Heart left ventricle (tissue), 16 donors: ENCODE measurements around the gene HYCC1. TPM values are rescaled to one million over a fixed set of nuclear protein-coding genes. Genes with fewer than 3 reads are reported as not detected.

Experiments
- ATAC-seq, 4 donors: fragments of 200-7000 bp; cut with Tn5 transposase; one replicate each; pipeline ENCODE4 v1.9.1; 2020 to 2022; ENCODE audit warnings: moderate library complexity in 4 of 4, mild to moderate bottlenecking in 3 of 4, moderate number of reproducible peaks in 1 of 4
- DNase-seq, 5 donors: peaks; one replicate each; pipeline ENCODE4 v3.0.0-alpha.2; 2020
- H3K27ac ChIP-seq, 12 donors: fragments of 200-600 bp; sonication (generic) in 4 of 12; one replicate each; pipeline versions ENCODE4 v1.5.0 to v1.8.0; 2016 to 2022; ENCODE audit warnings: mild to moderate bottlenecking in 2 of 12
- H3K27me3 ChIP-seq, 9 donors: fragments of 200-600 bp; sonication (generic) in 2 of 9; one replicate each; pipeline versions ENCODE4 v1.5.1 to v1.8.0; 2016 to 2022; ENCODE audit warnings: mild to moderate bottlenecking in 3 of 9
- H3K36me3 ChIP-seq, 9 donors: fragments of 200-600 bp; sonication (generic) in 2 of 9; one replicate each; pipeline versions ENCODE4 v1.5.0 to v1.8.0; 2018 to 2022; ENCODE audit warnings: mild to moderate bottlenecking in 2 of 9
- H3K4me1 ChIP-seq, 12 donors: fragments of 200-600 bp; sonication (generic) in 4 of 12; one replicate each; pipeline versions ENCODE4 v1.5.0 to v1.8.0; 2016 to 2022; ENCODE audit warnings: mild to moderate bottlenecking in 3 of 12
- H3K4me3 ChIP-seq, 12 donors: fragments of 200-600 bp; sonication (generic) in 4 of 12; one replicate each; pipeline versions ENCODE4 v1.5.0 to v1.8.0; 2017 to 2022; ENCODE audit warnings: mild to moderate bottlenecking in 9 of 12, moderate library complexity in 4 of 12
- H3K9me3 ChIP-seq, 12 donors: fragments of 200-600 bp; sonication (generic) in 4 of 12; one replicate each; pipeline versions ENCODE4 v1.5.0 to v1.8.0; 2016 to 2022; ENCODE audit warnings: mild to moderate bottlenecking in 1 of 12
- POLR2A ChIP-seq, 2 donors: fragments of 450-650 bp; IDR thresholded peaks; one replicate each; pipeline ENCODE4 v1.6.1; 2017; ENCODE audit warnings: antibody characterized with exemption in 2 of 2, mild to moderate bottlenecking in 2 of 2, moderate library complexity in 2 of 2
- WGBS, 4 donors: extraction: QIAGEN DNeasy Blood & Tissue Kit in 2 of 4; methylation state at CpG; one replicate each; pipeline versions ENCODE4 v1.1.5 to v1.1.7; 2013 to 2018; 5-methylcytosine and 5-hydroxymethylcytosine counted together
- intact Hi-C, 10 donors: fragments of 100-400 bp; cut with DNase I; formaldehyde crosslinking; loops; one replicate each; pipeline versions ENCODE4 v1.11.1 to v1.14.2; 2022
- polyA plus RNA-seq, 2 donors: library from polyadenylated mRNA; stranded (reverse); fragments of 200-250 nt; gene quantifications; one replicate each; pipeline ENCODE4 v1.2.3, GENCODE V29; 2013
- total RNA-seq, 9 donors: library from RNA; depleted of rRNA in 2 of 9; stranded (reverse); fragments of >200 nt in 2 of 9; fragmentation: NEBNext Ultra II Directional in 3 of 9; extraction: Animal tissue kit (Norgen Biotek cat#: 25700) in 3 of 9; gene quantifications; one replicate each; pipeline versions ENCODE4 v1.1.0 to v1.2.4, GENCODE V29; 2016 to 2023
- TF ChIP-seq, protein P1 (sequence below), 12 donors: fragments of 200-600 bp; sonication (generic) in 4 of 12; IDR thresholded peaks; one replicate each; pipeline versions ENCODE4 v1.5.0 to v1.8.0; 2018 to 2022; ENCODE audit warnings: antibody characterized with exemption in 12 of 12, mild to moderate bottlenecking in 5 of 12
- donor health status: ischemic (EF 13 %, LVEDD 7.1; RV severe dilation, severe dysfunction).
- donor health status: healthy with polysubstance abuse.
- donor health status: DM: no; HTN: yes; CAD: no.
- donor health status: DM: no; HTN: no; CAD: no.
- donor health status: ischemic (EF 25% LVEDD 6.9; RV normal size, moderate dysfunction).
- donor health status: ischemic (EF 25% LVEDD 5.7; RV mildly dilated, moderate dysfunction).
- donor health status: healthy.
- donor health status: DM: yes; HTN: yes; CAD: no.
- donor health status: ischemic (EF 35%, LVEDD 5.7; RV mildly dilated, moderate dysfunction).
- donor health status: nonischemic (EF 11% LVEDD 7.7; RV severe dilation, severe dysfunction).
- donor health status: DM: yes; HTN: yes; CAD: no.
- donor health status: PGD.
- donor health status: ischemic (EF 29% LVEDD 5.4; RV normal size, mild dysfunction).
- donor health status: nonischemic (EF 23%, LVEDD 6.1; RV moderate dilation, normal function).

Gene HYCC1
- total and polyA plus RNA-seq, 11 donors: 6.1 to 48.2 (median 33.2) TPM

DNA sequence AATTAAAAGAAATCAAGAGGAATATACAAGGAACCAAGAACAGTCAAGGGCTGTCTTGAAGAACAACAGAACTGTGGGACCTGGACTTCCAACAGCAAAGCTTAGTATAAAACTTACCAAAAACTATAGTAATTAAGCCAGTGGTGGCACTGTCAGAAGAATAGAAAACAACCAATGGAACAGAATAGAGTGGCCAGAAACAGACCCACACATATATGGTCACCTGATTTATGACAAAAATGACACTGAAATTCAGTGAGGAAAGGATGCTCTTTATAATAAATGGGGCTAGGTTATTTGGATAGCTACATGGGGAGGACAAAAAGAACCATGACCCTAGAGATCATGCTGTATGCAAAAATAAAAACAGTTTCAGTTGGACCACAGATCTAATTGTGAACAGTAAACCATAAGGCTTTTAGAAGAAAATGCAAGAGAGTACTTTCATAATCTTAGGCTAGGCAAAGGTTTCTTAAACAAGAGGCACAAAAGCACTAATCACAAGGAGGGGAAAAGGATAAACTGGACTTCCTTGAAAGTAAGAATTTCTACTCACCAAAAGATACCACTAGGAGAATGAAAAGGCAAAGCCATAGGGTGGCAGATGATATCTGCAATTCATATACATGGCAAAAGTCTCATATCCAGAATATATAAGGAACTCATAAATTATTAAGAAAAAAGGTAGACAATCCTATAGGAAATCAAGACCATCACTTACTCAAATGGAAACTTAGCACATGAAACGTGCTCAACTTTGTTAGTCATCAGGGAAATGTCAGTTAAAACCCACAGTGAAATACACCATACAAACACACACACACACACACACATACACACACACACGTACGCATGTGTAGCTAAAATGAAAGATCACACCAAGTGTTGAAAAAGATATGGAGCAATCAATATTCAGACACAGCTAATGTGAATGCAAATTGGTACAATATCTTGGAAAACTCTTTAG, 20.8 kb downstream of the HYCC1 start:
- ATAC-seq (no peak), DNase-seq (no peak)
- peaks cover 0 to 24% (median 4%) of the 10 kb centered on the region in 12 donors for H3K4me1 ChIP-seq
- TF ChIP-seq, protein P1, sequence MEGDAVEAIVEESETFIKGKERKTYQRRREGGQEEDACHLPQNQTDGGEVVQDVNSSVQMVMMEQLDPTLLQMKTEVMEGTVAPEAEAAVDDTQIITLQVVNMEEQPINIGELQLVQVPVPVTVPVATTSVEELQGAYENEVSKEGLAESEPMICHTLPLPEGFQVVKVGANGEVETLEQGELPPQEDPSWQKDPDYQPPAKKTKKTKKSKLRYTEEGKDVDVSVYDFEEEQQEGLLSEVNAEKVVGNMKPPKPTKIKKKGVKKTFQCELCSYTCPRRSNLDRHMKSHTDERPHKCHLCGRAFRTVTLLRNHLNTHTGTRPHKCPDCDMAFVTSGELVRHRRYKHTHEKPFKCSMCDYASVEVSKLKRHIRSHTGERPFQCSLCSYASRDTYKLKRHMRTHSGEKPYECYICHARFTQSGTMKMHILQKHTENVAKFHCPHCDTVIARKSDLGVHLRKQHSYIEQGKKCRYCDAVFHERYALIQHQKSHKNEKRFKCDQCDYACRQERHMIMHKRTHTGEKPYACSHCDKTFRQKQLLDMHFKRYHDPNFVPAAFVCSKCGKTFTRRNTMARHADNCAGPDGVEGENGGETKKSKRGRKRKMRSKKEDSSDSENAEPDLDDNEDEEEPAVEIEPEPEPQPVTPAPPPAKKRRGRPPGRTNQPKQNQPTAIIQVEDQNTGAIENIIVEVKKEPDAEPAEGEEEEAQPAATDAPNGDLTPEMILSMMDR (IDR thresholded peaks at IDR 0.05): no peak
- TF ChIP-seq POLR2A (IDR thresholded peaks at IDR 0.05): no peak
- no peaks in the 10 kb centered on the region for H3K9me3 ChIP-seq
- no peak overlapping the region for H3K4me3 ChIP-seq
- 86 to 93% (median 93%) methylated on average over 3 of the region's 3 CpGs for WGBS, 4 donors
- no peak overlapping the region for H3K27ac ChIP-seq
- no peaks in the 10 kb centered on the region for H3K27me3 ChIP-seq
- no peaks in the 10 kb centered on the region for H3K36me3 ChIP-seq
- intact Hi-C loops: no loop called here

DNA sequence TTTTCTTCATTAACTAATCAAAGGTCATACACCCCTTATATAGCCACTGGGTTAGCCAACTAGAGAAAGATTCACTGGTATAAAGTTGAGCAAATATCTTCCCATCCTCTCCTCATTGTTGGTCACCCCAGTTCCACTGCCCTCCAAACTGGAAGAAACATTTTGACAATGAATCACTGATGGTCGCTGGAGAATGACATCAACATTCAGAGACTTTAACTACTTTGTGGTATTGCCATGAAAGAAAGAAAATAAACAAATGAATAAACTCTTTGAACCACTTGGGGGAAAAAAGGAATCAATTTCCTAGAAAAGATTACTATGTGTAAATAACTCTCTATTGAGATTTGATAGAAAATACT, 23.4 kb downstream of the HYCC1 start:
- ATAC-seq (no peak), DNase-seq (no peak)
- H3K4me3 ChIP-seq: no peak overlapping the region
- TF ChIP-seq, protein P1 (IDR thresholded peaks at IDR 0.05): no peak
- TF ChIP-seq POLR2A (IDR thresholded peaks at IDR 0.05): no peak
- peaks cover 0 to 6% (median 0%) of the 10 kb centered on the region in 12 donors for H3K4me1 ChIP-seq
- no peaks in the 10 kb centered on the region for H3K36me3 ChIP-seq
- no peaks in the 10 kb centered on the region for H3K9me3 ChIP-seq
- intact Hi-C loops: no loop called here
- H3K27ac ChIP-seq: no peak overlapping the region
- H3K27me3 ChIP-seq: no peaks in the 10 kb centered on the region
- 78 to 84% (median 83%) methylated on average over 1 of the region's 1 CpG for WGBS, 4 donors

DNA sequence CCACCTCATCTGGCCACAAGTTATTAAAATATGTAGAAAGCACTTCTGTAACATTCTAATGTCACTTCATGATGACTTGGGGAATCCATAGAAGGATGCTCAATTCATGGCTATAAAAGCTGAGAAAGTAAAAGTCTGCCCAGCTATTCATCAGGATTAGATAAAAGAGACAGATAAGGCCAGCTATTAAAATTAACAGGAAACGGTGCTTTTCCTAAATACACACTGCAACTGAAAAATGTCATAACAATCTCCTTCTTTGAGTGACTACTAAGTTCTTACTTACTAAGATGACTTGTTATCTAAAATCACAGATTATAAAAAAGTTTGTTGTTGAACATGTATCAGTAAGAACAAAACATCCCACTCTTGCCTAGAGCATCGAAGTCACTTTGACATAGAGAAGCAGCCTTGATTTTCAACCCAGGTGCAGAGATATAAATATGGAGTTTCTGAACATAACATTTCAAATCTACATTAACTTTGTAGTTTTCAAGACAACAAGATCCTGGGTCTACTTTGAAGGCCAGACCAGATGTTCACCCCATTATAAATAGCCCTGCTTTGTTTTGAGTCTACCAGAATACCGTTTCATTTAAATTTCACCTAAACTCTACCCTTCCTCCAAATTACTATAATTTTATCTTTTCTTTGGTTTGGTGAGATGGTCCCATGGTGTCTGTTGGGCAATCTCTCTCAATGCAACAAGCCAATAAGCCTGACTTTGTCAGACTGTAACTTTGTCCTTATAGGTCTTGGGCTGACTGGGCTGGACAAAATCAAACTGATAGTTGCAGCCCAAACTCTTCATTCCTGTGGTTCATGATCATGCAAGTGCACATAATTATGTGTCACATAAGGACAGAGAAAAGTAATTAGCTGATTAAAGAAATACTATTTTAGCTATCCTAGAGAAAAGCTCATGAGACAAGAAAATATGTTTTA, 24.0 kb downstream of the HYCC1 start:
- ATAC-seq (no peak), DNase-seq (no peak)
- Histone ChIP-seq H3K4me1 (peaks cover 0 to 6% (median 0%) of the 10 kb centered on the region in 12 donors), H3K4me3 (no peak overlapping the region), H3K9me3 (no peaks in the 10 kb centered on the region), H3K36me3 (no peaks in the 10 kb centered on the region), H3K27ac (no peak overlapping the region), H3K27me3 (no peaks in the 10 kb centered on the region)
- intact Hi-C loops: loop anchor here in 1 of 10 donors (10.0 kb wide), 1 partner anchor 65 kb away; no protein-coding TSS in a partner anchor
- TF ChIP-seq, protein P1 (IDR thresholded peaks at IDR 0.05): no peak
- TF ChIP-seq POLR2A (IDR thresholded peaks at IDR 0.05): no peak
- WGBS, 4 donors: 69 to 74% (median 71%) methylated on average over 3 of the region's 3 CpGs
